ENCODE data around the gene TMEM72. TPM values are rescaled to one million over a fixed set of nuclear protein-coding genes. Genes with fewer than 3 reads are reported as not detected.
A peak's percentile ranks its signal among the peaks of the same experiment; 100 is the strongest.

The TMEM72 gene
- total RNA-seq, 1 donor from 2014 or later: under 0.01 TPM

GRCh38 chr10:44971935-44972757 is 61.0 kb downstream of the TMEM72 start:
- no peak overlapping the region for H3K4me3 ChIP-seq (ENCODE audit: low read length in 3 of 3)
- H3K4me1 ChIP-seq (ENCODE audit: control insufficient read depth in 3 of 3, insufficient read depth in 3 of 3, low read length in 3 of 3): peaks cover 67 to 78% (median 67%) of the 10 kb centered on the region in 3 donors
- H3K9ac ChIP-seq (ENCODE audit: low read depth in 1 of 3, low read length in 3 of 3): no peak overlapping the region
- peaks cover 25 to 35% (median 33%) of the 10 kb centered on the region in 3 donors for H3K36me3 ChIP-seq (ENCODE audit: control insufficient read depth in 3 of 3, insufficient read depth in 3 of 3, low read length in 3 of 3)
- H3K27me3 ChIP-seq (ENCODE audit: control insufficient read depth in 3 of 3, insufficient read depth in 3 of 3, low read length in 3 of 3): no peaks in the 10 kb centered on the region
- no peak overlapping the region for H3K27ac ChIP-seq (ENCODE audit: low read depth, low read length)
- H3K9me3 ChIP-seq (ENCODE audit: control insufficient read depth in 3 of 3, low read length in 3 of 3): no peaks in the 10 kb centered on the region

- peaks cover 32 to 42% (median 37%) of the 10 kb centered on the region in 3 donors for H3K36me3 ChIP-seq (ENCODE audit: control insufficient read depth in 3 of 3, insufficient read depth in 3 of 3, low read length in 3 of 3)
- peaks cover 67 to 78% (median 67%) of the 10 kb centered on the region in 3 donors for H3K4me1 ChIP-seq (ENCODE audit: control insufficient read depth in 3 of 3, insufficient read depth in 3 of 3, low read length in 3 of 3)
- H3K27ac ChIP-seq (ENCODE audit: low read depth, low read length): no peak overlapping the region
- no peak overlapping the region for H3K4me3 ChIP-seq (ENCODE audit: low read length in 3 of 3)
- H3K27me3 ChIP-seq (ENCODE audit: control insufficient read depth in 3 of 3, insufficient read depth in 3 of 3, low read length in 3 of 3): no peaks in the 10 kb centered on the region
- H3K9ac ChIP-seq (ENCODE audit: low read depth in 1 of 3, low read length in 3 of 3): no peak overlapping the region
- no peaks in the 10 kb centered on the region for H3K9me3 ChIP-seq (ENCODE audit: control insufficient read depth in 3 of 3, low read length in 3 of 3)
Observed at GRCh38 chr10:44972874-44973306, 61.8 kb downstream of the TMEM72 start.

- Histone ChIP-seq H3K36me3 (ENCODE audit: control insufficient read depth in 3 of 3, insufficient read depth in 3 of 3, low read length in 3 of 3) (peaks cover 35 to 43% (median 37%) of the 10 kb centered on the region in 3 donors), H3K4me1 (ENCODE audit: control insufficient read depth in 3 of 3, insufficient read depth in 3 of 3, low read length in 3 of 3) (peaks cover 63 to 74% (median 67%) of the 10 kb centered on the region in 3 donors), H3K27me3 (ENCODE audit: control insufficient read depth in 3 of 3, insufficient read depth in 3 of 3, low read length in 3 of 3) (no peaks in the 10 kb centered on the region), H3K4me3 (ENCODE audit: low read length in 3 of 3) (no peak overlapping the region), H3K27ac (ENCODE audit: low read depth, low read length) (peak overlapping the region; percentile 74), H3K9ac (ENCODE audit: low read depth in 1 of 3, low read length in 3 of 3) (peak overlapping the region in 2 of 3 donors; percentile 50 to 79), H3K9me3 (ENCODE audit: control insufficient read depth in 3 of 3, low read length in 3 of 3) (no peaks in the 10 kb centered on the region)
Observed at GRCh38 chr10:44973323-44974081, 62.4 kb downstream of the TMEM72 start.

GRCh38 chr10:44974082-44974627 is 63.0 kb downstream of the TMEM72 start:
- Histone ChIP-seq H3K36me3 (ENCODE audit: control insufficient read depth in 3 of 3, insufficient read depth in 3 of 3, low read length in 3 of 3) (peaks cover 35 to 43% (median 37%) of the 10 kb centered on the region in 3 donors), H3K9me3 (ENCODE audit: control insufficient read depth in 3 of 3, low read length in 3 of 3) (no peaks in the 10 kb centered on the region), H3K27ac (ENCODE audit: low read depth, low read length) (peak overlapping the region; percentile 74), H3K4me3 (ENCODE audit: low read length in 3 of 3) (peak overlapping the region; percentile 57 to 69 (median 62)), H3K9ac (ENCODE audit: low read depth in 1 of 3, low read length in 3 of 3) (peak overlapping the region in 2 of 3 donors; percentile 50 to 79), H3K27me3 (ENCODE audit: control insufficient read depth in 3 of 3, insufficient read depth in 3 of 3, low read length in 3 of 3) (no peaks in the 10 kb centered on the region), H3K4me1 (ENCODE audit: control insufficient read depth in 3 of 3, insufficient read depth in 3 of 3, low read length in 3 of 3) (peaks cover 62 to 72% (median 66%) of the 10 kb centered on the region in 3 donors)

GRCh38 chr10:44974628-44975430 is 63.7 kb downstream of the TMEM72 start:
- Histone ChIP-seq H3K4me3 (ENCODE audit: low read length in 3 of 3) (peak overlapping the region; percentile 60 to 69 (median 62)), H3K9me3 (ENCODE audit: control insufficient read depth in 3 of 3, low read length in 3 of 3) (no peaks in the 10 kb centered on the region), H3K9ac (ENCODE audit: low read depth in 1 of 3, low read length in 3 of 3) (peak overlapping the region; percentile 68 to 79 (median 69)), H3K36me3 (ENCODE audit: control insufficient read depth in 3 of 3, insufficient read depth in 3 of 3, low read length in 3 of 3) (peaks cover 34 to 43% (median 35%) of the 10 kb centered on the region in 3 donors), H3K27ac (ENCODE audit: low read depth, low read length) (peak overlapping the region; percentile 74), H3K27me3 (ENCODE audit: control insufficient read depth in 3 of 3, insufficient read depth in 3 of 3, low read length in 3 of 3) (no peaks in the 10 kb centered on the region), H3K4me1 (ENCODE audit: control insufficient read depth in 3 of 3, insufficient read depth in 3 of 3, low read length in 3 of 3) (peaks cover 62 to 72% (median 66%) of the 10 kb centered on the region in 3 donors)

GRCh38 chr10:44975431-44976331 is 64.5 kb downstream of the TMEM72 start:
- Histone ChIP-seq H3K4me3 (ENCODE audit: low read length in 3 of 3) (peak overlapping the region; percentile 88 to 98 (median 91)), H3K9me3 (ENCODE audit: control insufficient read depth in 3 of 3, low read length in 3 of 3) (no peaks in the 10 kb centered on the region), H3K27ac (ENCODE audit: low read depth, low read length) (peak overlapping the region; percentile 92), H3K4me1 (ENCODE audit: control insufficient read depth in 3 of 3, insufficient read depth in 3 of 3, low read length in 3 of 3) (peaks cover 65 to 74% (median 70%) of the 10 kb centered on the region in 3 donors), H3K9ac (ENCODE audit: low read depth in 1 of 3, low read length in 3 of 3) (peak overlapping the region; percentile 85 to 98 (median 98)), H3K36me3 (ENCODE audit: control insufficient read depth in 3 of 3, insufficient read depth in 3 of 3, low read length in 3 of 3) (peaks cover 30 to 38% (median 35%) of the 10 kb centered on the region in 3 donors), H3K27me3 (ENCODE audit: control insufficient read depth in 3 of 3, insufficient read depth in 3 of 3, low read length in 3 of 3) (no peaks in the 10 kb centered on the region)

GRCh38 chr10:44976352-44977198 is 65.4 kb downstream of the TMEM72 start:
- Histone ChIP-seq H3K4me1 (ENCODE audit: control insufficient read depth in 3 of 3, insufficient read depth in 3 of 3, low read length in 3 of 3) (peaks cover 74 to 79% (median 78%) of the 10 kb centered on the region in 3 donors), H3K9ac (ENCODE audit: low read depth in 1 of 3, low read length in 3 of 3) (peak overlapping the region; percentile 85 to 98 (median 98)), H3K9me3 (ENCODE audit: control insufficient read depth in 3 of 3, low read length in 3 of 3) (no peaks in the 10 kb centered on the region), H3K27me3 (ENCODE audit: control insufficient read depth in 3 of 3, insufficient read depth in 3 of 3, low read length in 3 of 3) (no peaks in the 10 kb centered on the region), H3K4me3 (ENCODE audit: low read length in 3 of 3) (peak overlapping the region; percentile 88 to 98 (median 91)), H3K27ac (ENCODE audit: low read depth, low read length) (peak overlapping the region; percentile 92), H3K36me3 (ENCODE audit: control insufficient read depth in 3 of 3, insufficient read depth in 3 of 3, low read length in 3 of 3) (peaks cover 21 to 30% (median 28%) of the 10 kb centered on the region in 3 donors)
